Hematopoietic multipotent progenitor cell treated with erythropoietin and hydrocortisone succinate and interleukin-3 and kit ligand, for 17 days (in vitro differentiated cells): ENCODE measurements around the gene TIMM21.

ENCODE experiments used
- DNase-seq: peaks from one replicate; pipeline ENCODE4 v3.0.0-alpha.2; 2015; ENCODE audit warnings: low spot score

Gene TIMM21

DNA sequence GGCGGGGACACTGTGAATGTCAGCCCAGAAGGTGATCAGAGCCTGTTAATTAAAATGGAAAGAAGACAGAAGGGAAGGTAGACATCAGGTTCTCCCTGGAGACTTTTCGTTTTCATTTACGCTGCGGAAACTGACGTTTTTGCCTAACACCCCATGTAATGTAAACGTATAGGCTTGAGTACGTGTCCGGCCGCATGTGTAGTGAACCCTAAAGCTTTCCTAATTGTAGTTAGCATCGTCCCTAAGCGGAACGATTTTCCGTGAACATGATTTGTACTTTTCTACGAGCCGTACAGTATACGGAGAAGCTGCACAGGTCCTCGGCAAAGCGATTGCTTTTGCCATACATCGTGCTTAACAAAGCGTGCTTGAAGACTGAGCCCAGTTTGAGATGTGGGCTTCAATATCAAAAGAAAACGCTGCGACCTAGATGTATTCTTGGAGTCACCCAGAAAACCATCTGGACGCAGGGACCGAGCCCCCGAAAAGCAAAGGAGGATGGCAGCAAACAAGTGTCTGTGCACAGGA, 284 bp downstream of the TIMM21 start:
- DNase-seq = no peak

DNA sequence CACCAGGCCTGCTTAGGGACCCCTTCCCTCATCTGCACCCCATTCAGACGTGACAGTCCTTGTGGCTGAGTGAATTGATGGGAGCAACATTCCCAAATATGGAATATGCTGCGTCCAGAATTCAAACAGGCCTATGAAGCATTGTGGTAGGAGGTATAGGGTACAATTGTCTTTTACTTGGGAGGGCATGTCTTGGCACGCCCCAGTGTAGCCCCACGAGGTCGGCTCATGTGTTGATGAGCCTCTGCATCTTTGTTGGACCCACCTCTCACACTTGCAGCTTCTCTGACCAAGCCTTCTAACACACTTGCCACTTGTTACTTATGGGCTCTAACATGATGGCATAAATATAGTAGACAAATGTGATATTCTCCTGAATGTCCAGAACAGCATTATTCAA, 1.6 kb downstream of the TIMM21 start:
- no peak for DNase-seq

DNA sequence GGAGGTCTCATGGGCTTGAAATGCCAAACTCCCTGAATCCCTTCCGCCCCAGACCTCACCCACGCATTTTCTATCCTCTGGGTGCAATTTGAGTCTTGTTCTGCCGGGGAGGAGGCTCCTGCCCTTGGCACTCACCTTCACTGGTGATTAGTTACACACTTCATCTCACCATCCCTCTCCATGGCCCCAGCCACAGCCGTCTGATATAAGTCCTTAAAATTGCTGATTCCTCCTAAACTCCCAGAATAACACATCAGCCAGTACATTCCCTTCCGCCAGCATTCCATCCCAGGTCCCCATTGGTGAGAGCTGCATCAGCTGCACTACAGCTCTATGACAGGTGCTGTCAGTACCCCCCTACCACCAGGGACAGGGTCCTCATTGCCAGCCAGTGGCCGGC, 3.9 kb downstream of the TIMM21 start:
- DNase-seq = no peak

DNA sequence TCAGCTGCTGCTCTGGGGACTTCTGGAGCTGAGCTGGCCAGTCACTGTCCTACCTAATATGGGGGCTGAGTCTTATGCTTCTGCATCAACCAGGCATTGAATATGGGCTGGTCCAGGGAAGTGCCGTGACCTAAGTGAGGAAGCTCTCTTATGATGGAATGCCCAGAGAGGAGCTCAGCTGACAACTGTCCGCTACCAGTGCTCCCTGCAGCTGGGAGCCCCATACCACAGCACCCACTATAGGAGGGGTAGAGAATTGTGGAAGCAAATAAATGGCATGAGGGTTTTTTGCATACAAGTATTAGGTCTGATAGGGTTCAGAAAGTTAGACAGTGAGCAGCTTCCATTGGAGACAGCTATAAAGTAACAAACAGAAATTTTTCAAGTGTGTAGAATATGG, 4.5 kb downstream of the TIMM21 start:
- DNase-seq = no peak

DNA sequence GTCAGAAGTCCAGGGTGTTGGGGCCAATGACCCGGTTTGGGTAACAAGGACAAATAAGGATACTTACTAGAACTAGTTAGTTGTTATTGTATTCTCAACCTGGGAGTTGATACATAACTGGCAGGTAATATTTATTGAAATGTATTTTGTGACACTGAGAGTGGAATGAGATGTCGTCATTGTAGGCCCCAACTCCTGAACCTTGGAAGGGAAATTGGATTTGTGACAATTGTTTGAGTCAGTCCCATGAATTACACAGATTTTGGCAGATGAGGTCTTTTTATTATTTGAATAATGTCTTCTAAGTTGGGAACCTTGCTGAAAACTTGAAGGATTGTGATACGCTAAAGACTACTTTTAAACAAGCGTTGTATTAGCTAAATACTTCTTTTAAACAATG, 5.1 kb downstream of the TIMM21 start:
- no peak for DNase-seq

DNA sequence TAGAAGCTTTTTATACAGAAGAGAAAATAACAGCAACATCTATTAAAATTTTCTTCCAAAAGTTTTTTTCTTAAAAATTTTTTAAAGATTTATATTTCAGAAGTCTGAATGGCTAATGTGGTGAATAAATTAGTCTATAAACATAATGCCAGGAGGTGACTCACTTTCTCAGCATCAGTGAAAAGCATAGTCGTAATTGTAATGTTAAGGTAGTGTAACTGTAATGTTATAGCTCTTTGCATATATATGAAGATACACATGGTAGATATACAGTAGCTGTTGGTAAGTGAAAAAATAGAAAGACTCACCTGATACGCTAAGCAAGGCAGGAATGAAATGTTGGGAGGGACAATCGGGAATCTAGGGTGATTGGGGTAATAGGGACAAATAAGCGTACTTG, 5.5 kb downstream of the TIMM21 start:
- DNase-seq = no peak

DNA sequence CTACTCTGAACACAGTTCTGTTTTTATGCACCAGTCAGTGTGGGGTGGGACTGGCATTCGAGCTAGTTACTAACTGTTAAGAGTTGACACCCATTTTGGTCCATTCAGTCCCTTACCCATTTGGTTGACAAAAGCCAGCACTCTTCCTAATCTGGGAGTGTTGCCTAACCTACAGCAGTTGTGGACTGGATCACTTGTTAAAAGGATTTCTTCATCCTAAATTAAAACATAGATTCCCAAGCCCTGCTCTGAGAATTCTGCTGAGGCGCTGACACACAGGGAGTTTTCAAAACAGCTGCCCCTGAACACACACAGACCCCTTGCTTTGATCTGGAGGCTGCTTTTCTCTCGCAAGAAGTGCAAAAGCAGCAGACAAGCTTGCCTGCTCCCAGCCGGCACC, 6.4 kb downstream of the TIMM21 start:
- DNase-seq = no peak

DNA sequence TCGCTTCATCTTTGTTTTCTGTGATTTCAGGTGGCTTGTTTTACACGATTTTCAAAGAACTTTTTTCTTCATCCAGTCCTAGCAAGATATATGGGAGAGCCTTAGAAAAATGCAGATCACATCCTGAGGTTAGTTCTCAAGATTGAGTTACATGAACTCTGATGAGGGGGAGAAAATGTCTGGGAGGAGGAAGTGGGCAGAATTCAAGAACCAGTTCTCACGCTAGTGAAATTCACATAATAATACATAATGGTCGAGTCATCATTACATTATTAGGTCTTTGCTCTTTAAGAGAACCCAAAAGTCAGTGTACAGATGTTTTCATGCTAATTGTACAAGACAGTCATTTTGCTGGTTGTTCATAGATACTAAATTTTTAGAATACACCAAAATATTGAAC, 7.0 kb downstream of the TIMM21 start:
- DNase-seq = no peak

DNA sequence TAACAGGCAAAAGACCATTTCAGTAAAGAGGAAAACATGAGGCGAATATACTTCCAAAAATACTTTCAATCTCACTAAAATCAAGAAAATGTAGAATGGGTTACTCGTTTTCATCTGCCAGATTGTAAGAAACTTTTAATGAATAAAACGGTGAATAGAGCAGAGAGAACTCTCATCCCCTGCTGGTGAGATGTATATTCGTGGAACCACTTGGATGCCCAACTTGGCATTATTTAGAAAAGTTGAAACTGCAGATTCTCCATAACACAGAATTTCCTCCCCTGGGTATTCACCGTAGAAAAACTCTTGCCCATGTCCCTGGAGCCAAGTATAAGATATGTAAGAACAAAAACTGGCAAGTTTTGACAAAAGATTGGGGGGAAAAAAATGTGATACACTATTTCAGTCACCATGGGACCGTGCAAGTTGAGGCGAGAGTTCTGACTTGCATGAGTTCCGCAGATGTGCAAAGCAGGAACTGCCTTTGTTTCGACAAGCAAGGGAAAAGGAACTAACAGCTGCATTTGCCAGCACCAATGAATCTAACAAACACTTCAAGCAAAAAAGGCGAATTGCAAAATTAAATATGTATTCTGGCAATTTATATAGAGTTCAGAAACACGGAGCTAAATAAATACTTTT, 14.8 kb downstream of the TIMM21 start:
- DNase-seq = no peak

DNA sequence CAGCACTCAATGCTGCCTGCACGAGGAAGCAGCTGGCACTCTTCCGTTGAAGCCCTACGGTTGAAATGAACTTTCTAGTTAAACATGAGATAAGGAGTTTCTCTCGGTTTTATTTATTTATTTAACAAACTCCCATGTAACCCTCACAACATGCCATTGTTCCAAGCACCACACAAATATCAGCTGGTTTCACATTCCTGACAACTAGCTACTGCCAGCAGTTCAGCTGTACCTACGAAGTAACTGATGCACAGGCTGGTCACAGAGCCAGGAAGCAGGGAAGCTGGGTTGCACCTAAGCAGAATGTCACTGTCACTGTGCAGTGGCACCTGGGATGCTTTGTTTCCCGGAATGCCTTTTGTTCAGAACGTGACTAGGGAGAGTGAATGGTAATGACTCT, 18.1 kb downstream of the TIMM21 start:
- no peak for DNase-seq

DNA sequence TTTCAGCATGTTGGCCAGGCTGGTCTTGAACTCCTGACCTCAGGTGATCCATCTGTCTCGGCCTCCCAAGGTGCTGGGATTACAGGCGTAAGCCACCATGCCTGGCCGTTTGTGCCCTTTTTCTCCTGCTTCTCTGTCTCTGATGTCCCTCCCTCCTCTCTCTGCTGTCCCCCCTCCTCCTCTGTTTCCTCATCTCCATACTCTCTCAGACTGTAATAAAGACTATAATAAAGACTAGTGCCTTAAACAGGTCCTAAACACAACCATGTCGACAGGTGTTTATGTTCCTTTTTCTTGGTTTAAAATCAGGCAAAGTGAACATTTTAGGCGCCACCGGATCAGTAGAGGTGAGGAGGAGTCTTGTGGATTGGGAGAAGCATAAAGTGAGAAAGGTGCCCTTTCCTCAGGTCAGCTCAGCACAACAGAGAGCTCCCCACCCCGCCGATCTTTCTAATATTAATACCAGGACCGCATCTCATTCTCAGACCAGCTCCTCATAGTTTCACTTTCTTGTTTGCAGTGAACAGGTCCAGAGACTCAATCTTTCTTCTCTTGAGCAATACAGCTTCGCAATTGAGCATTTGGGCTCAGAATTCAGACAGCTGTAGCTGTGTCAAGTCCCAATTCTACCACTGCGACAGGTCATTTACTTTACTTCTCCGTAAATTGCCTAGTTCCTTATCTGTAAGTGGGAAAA, 23.7 kb downstream of the TIMM21 start:
- DNase-seq = no peak

DNA sequence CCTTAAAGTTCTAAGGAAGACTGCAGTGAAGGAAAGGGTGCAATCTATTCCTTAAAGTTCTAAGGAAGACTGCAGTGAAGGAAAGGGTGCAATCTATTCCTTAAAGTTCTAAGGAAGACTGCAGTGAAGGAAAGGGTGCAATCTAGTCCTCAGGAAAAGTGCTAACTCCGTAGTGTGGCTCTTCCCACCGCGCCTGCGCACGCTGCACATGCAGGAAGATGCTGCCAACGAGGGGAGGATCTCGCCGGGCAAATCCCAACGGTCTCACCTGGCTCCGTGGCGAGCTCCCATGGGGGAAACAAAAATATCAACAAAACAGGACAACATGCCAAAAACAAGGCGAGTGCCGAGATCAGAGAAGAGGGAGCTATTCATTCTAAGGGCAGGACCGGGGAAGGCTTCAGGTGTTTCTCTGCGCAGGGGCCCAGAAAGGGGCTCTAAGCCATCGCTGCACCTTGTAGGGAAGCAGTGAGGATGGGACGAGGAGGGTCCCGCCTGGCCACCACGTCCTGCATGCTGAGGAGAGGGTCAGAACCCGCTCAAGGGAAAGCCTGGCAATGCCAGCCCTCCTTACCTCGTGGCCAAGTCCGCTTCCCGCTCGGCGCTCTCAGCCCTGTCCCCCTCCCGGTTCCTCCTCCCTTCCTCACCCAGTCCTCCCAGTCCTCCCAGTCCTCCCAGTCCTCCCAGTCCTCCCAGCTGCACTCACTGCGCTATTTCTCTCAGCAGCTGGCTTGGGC, 24.5 kb downstream of the TIMM21 start:
- no peak for DNase-seq

DNA sequence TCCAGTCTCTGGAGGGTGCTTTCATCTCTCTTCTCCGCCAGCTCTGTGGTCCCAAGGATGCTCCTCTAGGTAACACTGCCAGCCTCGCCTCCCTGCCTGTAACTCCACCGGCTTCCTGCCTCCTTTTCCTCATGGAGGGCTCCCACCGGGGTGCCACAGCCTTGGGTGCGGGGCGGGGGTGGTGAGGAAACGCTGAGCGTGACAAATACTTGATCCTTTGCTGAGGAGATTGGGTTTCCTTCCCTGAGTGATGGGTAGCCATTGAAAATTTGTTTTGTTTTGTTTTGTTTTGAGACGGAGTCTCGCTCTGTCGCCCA, 25.1 kb downstream of the TIMM21 start:
- no peak for DNase-seq

DNA sequence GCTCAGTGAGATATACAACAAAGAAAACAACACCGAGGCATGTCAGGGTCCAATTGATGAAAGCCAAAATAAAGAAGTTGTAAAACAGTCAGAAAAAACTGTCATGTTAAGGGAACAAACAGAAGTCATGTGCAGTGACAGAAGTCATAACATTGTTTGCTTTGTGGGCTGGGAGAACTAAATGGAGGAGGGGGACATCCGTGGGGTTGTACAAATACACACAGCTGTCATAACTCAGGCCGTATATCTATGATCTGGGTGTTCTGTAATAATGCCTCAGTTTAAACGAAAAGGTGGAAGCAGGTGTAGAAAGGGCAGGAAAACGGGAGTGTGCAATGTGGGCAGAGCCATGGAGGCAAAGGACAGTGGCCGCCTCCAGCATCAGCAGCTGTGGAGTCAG, 27.3 kb downstream of the TIMM21 start:
- DNase-seq = no peak

DNA sequence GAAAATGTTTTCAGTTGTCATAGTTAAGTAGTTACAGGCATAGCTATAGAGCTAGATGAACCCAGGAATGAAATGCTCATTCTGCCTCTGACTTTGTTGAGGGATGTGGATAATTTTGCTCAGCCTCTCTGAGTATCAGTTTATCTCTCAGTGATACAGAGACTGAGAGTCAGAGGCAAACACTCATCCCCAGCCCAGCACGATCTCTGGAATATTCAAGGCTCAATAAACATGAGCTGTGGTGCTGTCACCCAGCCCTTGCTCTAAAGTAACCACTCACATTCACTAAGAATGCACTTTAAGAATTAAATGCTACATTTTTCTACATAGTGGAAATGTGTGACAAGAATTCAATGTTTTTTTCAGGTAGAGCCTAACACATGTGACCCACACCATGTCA, 30.6 kb downstream of the TIMM21 start:
- no peak for DNase-seq

DNA sequence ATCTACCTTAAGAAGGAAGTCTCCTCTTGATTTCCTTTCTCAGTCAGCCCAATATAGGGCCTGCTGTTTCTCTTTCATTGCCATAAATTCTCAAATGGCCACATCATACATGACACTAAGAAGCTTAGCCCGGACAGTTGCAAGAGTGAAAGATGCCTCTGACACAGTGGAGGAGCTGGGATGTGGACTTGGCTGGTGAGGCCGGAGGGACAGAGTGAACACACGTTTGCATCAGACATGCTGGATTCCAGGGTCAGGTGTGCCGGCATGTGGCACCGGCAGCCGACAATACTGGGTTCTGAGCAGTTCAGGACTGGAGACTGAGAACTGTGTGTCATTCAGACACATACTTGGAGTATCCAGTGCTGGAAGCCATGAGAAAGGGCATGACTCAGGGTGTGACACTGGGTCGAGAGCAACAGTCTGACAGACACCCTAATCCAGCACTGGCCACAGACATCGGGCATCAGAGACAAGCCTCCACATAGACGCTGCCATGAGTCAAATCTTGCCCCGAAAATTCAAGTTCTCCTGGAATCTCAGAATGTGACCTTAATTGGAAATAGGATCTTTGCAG, 31.4 kb downstream of the TIMM21 start:
- DNase-seq = no peak

DNA sequence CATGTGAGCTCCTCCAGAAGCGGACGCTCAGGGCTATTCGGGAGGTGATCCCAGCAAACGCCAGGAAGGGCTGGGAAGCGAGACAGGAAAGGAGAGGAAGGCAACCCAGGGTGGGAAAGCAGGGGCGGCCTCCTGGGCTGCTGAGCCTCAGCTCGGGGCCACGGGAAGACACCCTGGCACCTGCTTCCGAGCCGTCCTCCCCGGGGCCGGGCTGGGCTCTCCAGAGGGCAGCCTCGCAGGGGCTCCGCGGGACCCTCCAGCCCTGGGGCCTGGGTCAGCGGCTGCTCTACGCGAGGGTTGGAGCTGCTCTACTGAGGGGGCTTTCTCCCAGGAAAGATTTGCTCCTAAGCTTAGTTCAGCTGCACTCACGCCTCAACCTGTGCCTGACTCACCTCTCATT, 34.0 kb downstream of the TIMM21 start:
- DNase-seq = no peak

DNA sequence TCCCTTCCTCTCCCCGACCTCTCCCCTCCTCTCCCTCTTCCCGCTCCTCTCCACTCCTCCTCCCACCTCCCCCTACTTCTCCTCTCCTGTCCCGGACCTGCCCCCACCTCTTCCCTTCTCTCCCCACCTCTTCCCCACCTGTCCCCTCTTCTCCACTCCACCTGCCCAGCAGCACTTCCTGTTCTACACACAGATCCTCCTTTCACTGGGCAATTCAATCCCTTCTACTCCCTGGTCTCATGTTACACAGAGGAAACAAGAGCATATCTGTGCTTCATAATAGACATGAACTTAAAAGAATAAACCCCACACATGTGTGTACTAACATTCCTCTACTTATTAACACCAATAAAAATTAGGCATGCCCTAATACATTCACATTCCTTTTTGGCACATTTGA, 34.8 kb downstream of the TIMM21 start:
- DNase-seq = no peak

DNA sequence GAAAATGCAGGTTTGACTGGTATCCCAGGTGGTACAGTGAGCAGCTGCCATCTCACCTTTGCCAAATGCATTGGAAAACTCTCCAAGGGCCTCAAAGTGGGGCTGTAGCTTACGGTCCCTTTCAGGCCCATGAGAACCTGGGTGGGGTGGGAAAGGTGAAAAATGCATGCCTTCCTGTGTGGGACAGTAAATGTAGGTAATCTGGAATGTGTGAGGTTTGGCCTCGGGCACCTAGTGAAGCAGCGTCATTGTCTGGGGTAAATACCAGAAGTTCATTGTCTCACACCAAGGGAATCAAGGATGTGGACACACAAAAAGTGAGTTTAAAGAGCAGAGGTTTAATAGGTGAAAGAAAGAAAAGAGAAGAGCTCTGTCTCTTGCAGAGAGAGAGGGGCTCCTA, 36.6 kb downstream of the TIMM21 start:
- DNase-seq = no peak

DNA sequence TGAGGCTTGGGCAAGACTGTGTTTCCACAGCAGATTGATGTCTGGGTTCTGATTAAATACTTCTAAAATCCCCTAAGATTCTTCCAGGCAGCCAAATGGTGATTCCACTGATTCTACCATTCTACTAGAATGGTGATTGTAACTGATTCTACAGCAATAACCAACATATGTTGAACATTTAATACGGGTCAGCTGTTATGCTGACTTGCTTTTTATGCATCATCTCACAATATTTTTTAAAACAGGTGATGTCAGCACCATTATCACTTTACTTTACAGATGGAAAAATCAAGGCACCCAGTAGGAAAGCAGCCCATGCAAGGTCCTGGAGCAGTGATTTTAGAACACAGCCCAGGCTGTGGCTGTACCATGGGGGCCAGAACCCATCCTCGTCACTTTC, 37.5 kb downstream of the TIMM21 start:
- DNase-seq = no peak

DNA sequence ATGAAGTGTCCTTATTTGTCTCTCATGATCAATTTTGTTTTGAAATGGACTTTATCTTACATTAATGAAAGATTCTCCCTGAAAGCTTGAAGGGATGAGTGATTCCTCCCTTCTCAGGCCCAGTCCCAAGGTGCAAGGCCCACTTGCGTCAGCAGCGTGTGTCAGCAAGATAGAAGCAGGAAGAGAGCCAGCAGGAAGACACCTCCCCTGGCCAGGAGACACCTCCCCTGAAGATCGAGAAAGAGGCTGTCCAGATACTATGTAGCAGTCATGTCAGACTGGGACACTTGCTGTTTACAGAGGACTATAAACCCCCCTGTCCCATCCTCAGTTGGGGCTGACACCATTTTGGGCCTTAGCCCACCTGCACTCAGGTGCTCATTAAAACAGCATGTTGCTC, 38.3 kb downstream of the TIMM21 start:
- peak; percentile 33 for DNase-seq

DNA sequence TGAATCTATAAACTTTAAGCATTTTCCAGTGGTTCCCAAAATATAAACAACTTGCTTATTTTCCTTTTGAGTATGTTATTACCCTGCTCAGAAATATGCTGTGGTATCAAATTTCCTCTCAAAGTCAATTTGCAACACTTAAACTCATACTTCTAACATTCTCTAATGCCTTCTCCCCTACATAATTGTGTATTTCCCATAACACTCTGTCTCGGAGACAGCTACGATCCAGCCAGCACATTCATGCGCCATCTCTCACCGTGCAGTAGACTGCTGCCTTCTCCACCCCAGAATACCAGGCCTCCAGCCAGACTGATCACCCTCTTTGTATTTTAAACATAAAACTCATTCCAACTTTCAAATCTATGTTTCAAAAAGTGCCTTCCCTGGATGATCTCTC, 41.8 kb downstream of the TIMM21 start:
- no peak for DNase-seq

DNA sequence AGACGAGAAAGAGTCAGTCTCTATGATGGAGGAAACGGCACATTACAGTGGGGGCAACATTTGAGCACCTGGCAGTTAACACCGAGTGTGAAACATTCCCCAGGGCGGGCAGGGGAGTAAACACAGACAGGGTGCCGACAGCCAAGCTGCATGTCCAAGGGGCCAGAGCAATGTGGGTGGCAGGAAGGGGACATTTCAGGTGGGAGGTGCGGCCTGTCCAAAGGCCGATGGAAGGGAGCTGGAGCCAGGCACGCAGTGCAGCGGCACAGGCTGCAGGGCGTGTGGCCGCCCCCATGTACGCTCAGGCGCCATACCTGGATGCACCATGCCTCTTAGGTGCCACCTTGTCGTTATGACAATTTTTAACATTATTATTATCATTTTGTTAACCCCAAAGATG, 43.3 kb downstream of the TIMM21 start:
- no peak for DNase-seq
